Measurements from ENCODE around the gene PIBF1.
"Not testable (repeated sequence)": the region's sequence is repeated elsewhere in the genome, so short reads cannot be mapped to it uniquely, and the experiment has no call there.

The PIBF1 gene

GRCh38 chr13:72896869-72897268 is 114.9 kb downstream of the PIBF1 start:
- DNase-seq (ENCODE audit: low read depth in 3 of 3), result no peak

- not testable (repeated sequence) for DNase-seq (ENCODE audit: low read depth in 3 of 3)
These were observed 119.6 kb downstream of the PIBF1 start for GRCh38 chr13:72901546-72901945.

GRCh38 chr13:72908416-72908815 is 126.5 kb downstream of the PIBF1 start:
- no peak for DNase-seq (ENCODE audit: low read depth in 3 of 3)

GRCh38 chr13:72911981-72912380 is 130.0 kb downstream of the PIBF1 start:
- DNase-seq (ENCODE audit: low read depth in 3 of 3), result no peak

GRCh38 chr13:72920097-72920496 is 138.2 kb downstream of the PIBF1 start:
- DNase-seq (ENCODE audit: low read depth in 3 of 3), result no peak

- no peak for DNase-seq (ENCODE audit: low read depth in 3 of 3)
These were observed 149.4 kb downstream of the PIBF1 start for GRCh38 chr13:72931311-72931710.

- DNase-seq (ENCODE audit: low read depth in 3 of 3), result no peak
These were observed 150.3 kb downstream of the PIBF1 start for GRCh38 chr13:72932250-72932649.

GRCh38 chr13:72946267-72946666 is 164.3 kb downstream of the PIBF1 start:
- DNase-seq (ENCODE audit: low read depth in 3 of 3), result not testable (repeated sequence)

GRCh38 chr13:72952529-72953141 is 170.7 kb downstream of the PIBF1 start:
- DNase-seq (ENCODE audit: low read depth in 3 of 3), result no peak

- no peak for DNase-seq (ENCODE audit: low read depth in 3 of 3)
These were observed 171.5 kb downstream of the PIBF1 start for GRCh38 chr13:72953391-72953965.

- no peak for DNase-seq (ENCODE audit: low read depth in 3 of 3)
These were observed 177.7 kb downstream of the PIBF1 start for GRCh38 chr13:72959643-72960042.

- no peak for DNase-seq (ENCODE audit: low read depth in 3 of 3)
These were observed 178.2 kb downstream of the PIBF1 start for GRCh38 chr13:72960114-72960513.

- DNase-seq (ENCODE audit: low read depth in 3 of 3), result no peak
These were observed 178.6 kb downstream of the PIBF1 start for GRCh38 chr13:72960541-72960940.

- DNase-seq (ENCODE audit: low read depth in 3 of 3), result no peak
These were observed 181.8 kb downstream of the PIBF1 start for GRCh38 chr13:72963762-72964161.

GRCh38 chr13:72970301-72970880 is 188.5 kb downstream of the PIBF1 start:
- no peak for DNase-seq (ENCODE audit: low read depth in 3 of 3)

GRCh38 chr13:72970956-72971355 is 189.0 kb downstream of the PIBF1 start:
- DNase-seq (ENCODE audit: low read depth in 3 of 3), result no peak

GRCh38 chr13:72973234-72973633 is 191.3 kb downstream of the PIBF1 start:
- DNase-seq (ENCODE audit: low read depth in 3 of 3), result no peak

GRCh38 chr13:72983085-72983768 is 201.3 kb downstream of the PIBF1 start:
- no peak for DNase-seq (ENCODE audit: low read depth in 3 of 3)

GRCh38 chr13:72985610-72986009 is 203.7 kb downstream of the PIBF1 start:
- no peak for DNase-seq (ENCODE audit: low read depth in 3 of 3)

- DNase-seq (ENCODE audit: low read depth in 3 of 3), result no peak
These were observed 204.3 kb downstream of the PIBF1 start for GRCh38 chr13:72986197-72986596.

GRCh38 chr13:72990953-72991352 is 209.0 kb downstream of the PIBF1 start:
- no peak for DNase-seq (ENCODE audit: low read depth in 3 of 3)

- DNase-seq (ENCODE audit: low read depth in 3 of 3), result no peak
These were observed 216.1 kb downstream of the PIBF1 start for GRCh38 chr13:72998012-72998411.

Data from stimulated activated CD4-positive, alpha-beta T cell treated with anti-CD3 and anti-CD28 coated beads, TNF-alpha, amount 100 ng/mL, for 24 hours (primary cell).